Upper lobe of right lung (tissue), 1 donor: ENCODE data around the gene TRMU. TPM values are rescaled to one million over a fixed set of nuclear protein-coding genes. Genes with fewer than 3 reads are reported as not detected.

Experiments
- ATAC-seq: fragments of 200-7000 bp; cut with Tn5 transposase; one replicate; pipeline ENCODE4 v1.9.1; 2020; ENCODE audit warnings: mild to moderate bottlenecking, moderate library complexity
- DNase-seq: peaks from one replicate; pipeline ENCODE4 v3.0.0-alpha.2; 2020
- H3K27ac ChIP-seq: fragments of 200-600 bp; one replicate; pipeline ENCODE4 v1.8.0; 2022
- H3K27me3 ChIP-seq: fragments of 200-600 bp; one replicate; pipeline ENCODE4 v1.8.0; 2022; ENCODE audit warnings: mild to moderate bottlenecking
- H3K36me3 ChIP-seq: fragments of 200-600 bp; one replicate; pipeline ENCODE4 v1.8.0; 2022
- H3K4me1 ChIP-seq: fragments of 200-600 bp; one replicate; pipeline ENCODE4 v1.8.0; 2022
- H3K4me3 ChIP-seq: fragments of 200-600 bp; one replicate; pipeline ENCODE4 v1.8.0; 2022; ENCODE audit warnings: mild to moderate bottlenecking
- H3K9me3 ChIP-seq: fragments of 200-600 bp; one replicate; pipeline ENCODE4 v1.8.0; 2022
- CTCF ChIP-seq: fragments of 200-600 bp; IDR thresholded peaks from one replicate; pipeline ENCODE4 v1.8.0; 2022; ENCODE audit warnings: antibody characterized with exemption
- intact Hi-C: fragments of 100-400 bp; cut with DNase I; formaldehyde crosslinking; loops from one replicate; pipeline ENCODE4 v1.11.0; 2022
- total RNA-seq: library from RNA; stranded (reverse); fragmentation: NEBNext Ultra II Directional; extraction: Animal tissue kit (Norgen Biotek cat#: 25700); gene quantifications from one replicate; pipeline ENCODE4 v1.2.1, GENCODE V29; 2021
- donor health status: DM: no; HTN: yes; CAD: no; lungs with severe emphysema.

The TRMU gene
- total RNA-seq, 1 donor from 2014 or later, result 34.9 TPM

- DNase-seq (no peak), ATAC-seq (no peak)
- intact Hi-C loops, result no loop called here
- H3K27ac ChIP-seq, result peak overlapping the region; percentile 80
- H3K36me3 ChIP-seq, result no peaks in the 10 kb centered on the region
- H3K4me3 ChIP-seq, result no peak overlapping the region
- no peaks in the 10 kb centered on the region for H3K27me3 ChIP-seq
- H3K4me1 ChIP-seq, result peaks cover 12% of the 10 kb centered on the region
- H3K9me3 ChIP-seq, result no peaks in the 10 kb centered on the region
- no peak for TF ChIP-seq CTCF
Observed at GRCh38 chr22:46378426-46379065, 43.0 kb downstream of the TRMU start.

- Histone ChIP-seq H3K4me3 (no peak overlapping the region), H3K27me3 (no peaks in the 10 kb centered on the region), H3K4me1 (peaks cover 5% of the 10 kb centered on the region), H3K36me3 (no peaks in the 10 kb centered on the region), H3K27ac (peak overlapping the region; percentile 80), H3K9me3 (no peaks in the 10 kb centered on the region)
- peak; percentile 35 for ATAC-seq
- DNase-seq, result no peak
- intact Hi-C loops, result no loop called here
- TF ChIP-seq CTCF, result no peak
Observed at GRCh38 chr22:46379066-46379930, 43.8 kb downstream of the TRMU start.

- ATAC-seq, result no peak
- Histone ChIP-seq H3K4me3 (no peak overlapping the region), H3K4me1 (peaks cover 4% of the 10 kb centered on the region), H3K27me3 (no peaks in the 10 kb centered on the region), H3K27ac (peak overlapping the region; percentile 51), H3K9me3 (no peaks in the 10 kb centered on the region), H3K36me3 (no peaks in the 10 kb centered on the region)
- no peak for DNase-seq
- no peak for TF ChIP-seq CTCF
- intact Hi-C loops, result no loop called here
Observed at GRCh38 chr22:46380069-46380468, 44.6 kb downstream of the TRMU start.

- Histone ChIP-seq H3K27me3 (no peaks in the 10 kb centered on the region), H3K27ac (no peak overlapping the region), H3K9me3 (no peaks in the 10 kb centered on the region), H3K4me3 (no peak overlapping the region), H3K36me3 (no peaks in the 10 kb centered on the region), H3K4me1 (peaks cover 4% of the 10 kb centered on the region)
- ATAC-seq, result no peak
- no peak for DNase-seq
- intact Hi-C loops, result no loop called here
- TF ChIP-seq CTCF, result no peak
Observed at GRCh38 chr22:46380581-46380980, 45.1 kb downstream of the TRMU start.

GRCh38 chr22:46381142-46381541 is 45.6 kb downstream of the TRMU start:
- intact Hi-C loops, result no loop called here
- ATAC-seq, result no peak

More at GRCh38 chr22:46381142-46381541, 45.6 kb downstream of the TRMU start:
- no peak for DNase-seq
- Histone ChIP-seq H3K9me3 (no peaks in the 10 kb centered on the region), H3K27me3 (no peaks in the 10 kb centered on the region), H3K27ac (no peak overlapping the region), H3K4me1 (peaks cover 4% of the 10 kb centered on the region), H3K4me3 (no peak overlapping the region), H3K36me3 (no peaks in the 10 kb centered on the region)
- TF ChIP-seq CTCF, result no peak
